H1 (cell line): ENCODE measurements around the gene LRRC37A. TPM values are rescaled to one million over a fixed set of nuclear protein-coding genes. Genes with fewer than 3 reads are reported as not detected.
A peak's percentile ranks its signal among the peaks of the same experiment; 100 is the strongest.
"Not testable (repeated sequence)": the region's sequence is repeated elsewhere in the genome, so short reads cannot be mapped to it uniquely, and the experiment has no call there.

Experiments used
- CTCF ChIA-PET: fragments of 300-600 bp; sonication (Branson Sonifier 250); formaldehyde crosslinking; loops from one replicate; lab custom pipeline; 2021; ENCODE audit not compliant: partially characterized antibody; lab: Charles Lee
- POLR2A ChIA-PET: fragments of 300-600 bp; sonication (Branson Sonifier 250); formaldehyde crosslinking; loops from one replicate; lab custom pipeline; 2021; ENCODE audit warnings: inconsistent platforms; ENCODE audit not compliant: partially characterized antibody; lab: Charles Lee
- DNase-seq, 2 experiments: peaks; one replicate each; pipeline versions ENCODE4 v3.0.0 to v3.0.0-alpha.2; 2010 to 2022; ENCODE audit warnings: low spot score in 2 of 2, low read depth in 1 of 2, mixed read lengths in 1 of 2
- FAIRE-seq: peaks from 2 replicates; lab custom pipeline; 2011; peaks lifted over from hg19 to GRCh38; lab: Jason Lieb, UNC
- H2AFZ ChIP-seq: 2 replicates; pipeline ENCODE4 v1.8.1; 2012; ENCODE audit warnings: low read length, inconsistent platforms
- H2AK5ac ChIP-seq: 2 replicates; pipeline ENCODE4 v1.6.1; 2013; ENCODE audit warnings: low read depth, low read length
- H2BK120ac ChIP-seq: replicated peaks from 2 replicates; pipeline ENCODE3; 2013; ENCODE audit warnings: low read depth, low read length, inconsistent platforms
- H2BK12ac ChIP-seq: 2 replicates; pipeline ENCODE4 v1.6.1; 2013; ENCODE audit warnings: low read depth, low read length
- H2BK15ac ChIP-seq: 2 replicates; pipeline ENCODE4 v1.6.1; 2013; ENCODE audit warnings: low read length
- H2BK20ac ChIP-seq: 2 replicates; pipeline ENCODE4 v1.6.1; 2013; ENCODE audit warnings: low read length
- H2BK5ac ChIP-seq: 2 replicates; pipeline ENCODE4 v1.6.1; 2013; ENCODE audit warnings: low read depth, low read length
- H3K14ac ChIP-seq: 2 replicates; pipeline ENCODE4 v1.6.1; 2013; ENCODE audit warnings: inconsistent platforms; ENCODE audit not compliant: insufficient read length
- H3K18ac ChIP-seq: 2 replicates; pipeline ENCODE4 v1.6.1; 2013; ENCODE audit warnings: low read length; ENCODE audit errors: extremely low read depth
- H3K23ac ChIP-seq: 2 replicates; pipeline ENCODE4 v1.6.1; 2013; ENCODE audit warnings: inconsistent platforms; ENCODE audit not compliant: insufficient read length
- H3K23me2 ChIP-seq: 2 replicates; pipeline ENCODE4 v1.6.1; 2013; ENCODE audit warnings: low read depth, low read length
- H3K27ac ChIP-seq: 2 replicates; pipeline ENCODE4 v1.6.1; 2011; ENCODE audit warnings: low read depth, low read length, inconsistent platforms
- H3K27me3 ChIP-seq, 4 experiments: replicated peaks in 1 of 4; 1 replicate in 1 of 4; 2 replicates in 3 of 4; pipeline versions ENCODE4 v1.6.1 to v1.8.1; 2011 to 2013; ENCODE audit warnings: low read length in 3 of 4, mild to moderate bottlenecking in 3 of 4, inconsistent platforms in 2 of 4, mixed read lengths in 2 of 4, moderate library complexity in 1 of 4; ENCODE audit not compliant: control insufficient read depth in 3 of 4, insufficient read depth in 3 of 4; ENCODE audit errors: extremely low read depth in 1 of 4
- H3K36me3 ChIP-seq, 4 experiments: 2 replicates each; pipeline versions ENCODE4 v1.6.1 to v1.8.1; 2011 to 2013; ENCODE audit warnings: mild to moderate bottlenecking in 4 of 4, low read length in 3 of 4, moderate library complexity in 2 of 4, control low read depth in 1 of 4, inconsistent platforms in 1 of 4; ENCODE audit not compliant: insufficient read depth in 4 of 4, control insufficient read depth in 2 of 4
- H3K4ac ChIP-seq: replicated peaks from 2 replicates; pipeline ENCODE3; 2013; ENCODE audit warnings: low read length, low read depth, mixed read lengths, inconsistent platforms; ENCODE audit not compliant: insufficient read length
- H3K4me1 ChIP-seq, 4 experiments: replicated peaks in 1 of 4; 1 replicate in 1 of 4; 2 replicates in 3 of 4; pipeline versions ENCODE4 v1.6.1 to v1.8.1; 2011 to 2013; ENCODE audit warnings: low read length in 3 of 4, inconsistent platforms in 2 of 4, mixed read lengths in 1 of 4; ENCODE audit not compliant: insufficient read depth in 4 of 4, control insufficient read depth in 3 of 4
- H3K4me2 ChIP-seq, 2 experiments: 2 replicates each; pipeline versions ENCODE4 v1.6.1 to v1.8.1; 2011 to 2013; ENCODE audit warnings: low read depth in 2 of 2, low read length in 2 of 2, control low read depth in 1 of 2, inconsistent platforms in 1 of 2, mild to moderate bottlenecking in 1 of 2; ENCODE audit not compliant: insufficient read depth in 1 of 2
- H3K4me3 ChIP-seq, 4 experiments: fragments of 200-600, 300-600 bp in 1 of 4; sonication (generic), shearing (Covaris generic), sonication (Bioruptor Twin) in 1 of 4; 2 replicates each; pipeline versions ENCODE4 v1.5.1 to v1.8.1; 2011 to 2016; ENCODE audit warnings: low read length in 4 of 4, low read depth in 3 of 4, control low read depth in 2 of 4, inconsistent platforms in 2 of 4, mild to moderate bottlenecking in 2 of 4, mixed read lengths in 1 of 4, moderate library complexity in 1 of 4; ENCODE audit not compliant: insufficient read depth in 2 of 4; ENCODE audit errors: extremely low read depth in 1 of 4
- H3K56ac ChIP-seq: replicated peaks from 2 replicates; pipeline ENCODE3; 2013; ENCODE audit warnings: low read depth, mild to moderate bottlenecking, mixed read lengths, low read length, inconsistent platforms; ENCODE audit not compliant: insufficient read length
- H3K79me1 ChIP-seq: 2 replicates; pipeline ENCODE4 v1.6.1; 2013; ENCODE audit warnings: low read depth, low read length, control low read depth
- H3K79me2 ChIP-seq, 2 experiments: 2 replicates each; pipeline versions ENCODE4 v1.6.1 to v1.8.1; 2012 to 2013; ENCODE audit warnings: low read length in 2 of 2, mild to moderate bottlenecking in 2 of 2, inconsistent platforms in 1 of 2; ENCODE audit not compliant: insufficient read depth in 2 of 2, control insufficient read depth in 1 of 2
- H3K9ac ChIP-seq, 4 experiments: replicated peaks in 1 of 4; 1 replicate in 1 of 4; 2 replicates in 3 of 4; pipeline versions ENCODE4 v1.6.1 to v1.8.1; 2011 to 2013; ENCODE audit warnings: low read depth in 3 of 4, low read length in 3 of 4, control low read depth in 2 of 4, mild to moderate bottlenecking in 2 of 4, moderate library complexity in 2 of 4, inconsistent platforms in 1 of 4; ENCODE audit errors: extremely low read depth in 1 of 4
- H3K9me3 ChIP-seq, 2 experiments: 2 replicates each; pipeline versions ENCODE4 v1.6.1 to v1.8.1; 2012 to 2013; ENCODE audit warnings: mild to moderate bottlenecking in 2 of 2, moderate library complexity in 2 of 2, control low read depth in 1 of 2, inconsistent platforms in 1 of 2, low read depth in 1 of 2, low read length in 1 of 2, mixed read lengths in 1 of 2; ENCODE audit not compliant: insufficient read depth in 2 of 2
- H4K20me1 ChIP-seq, 2 experiments: replicated peaks in 1 of 2; 2 replicates each; pipeline versions ENCODE3 to v1.8.1; 2011 to 2013; ENCODE audit warnings: inconsistent platforms in 2 of 2, low read length in 2 of 2, mild to moderate bottlenecking in 1 of 2; ENCODE audit not compliant: insufficient read depth in 2 of 2, control insufficient read depth in 1 of 2
- H4K5ac ChIP-seq: 2 replicates; pipeline ENCODE4 v1.6.1; 2013; ENCODE audit warnings: low read length, low read depth, mixed read lengths, inconsistent platforms; ENCODE audit not compliant: insufficient read length
- H4K8ac ChIP-seq: 2 replicates; pipeline ENCODE4 v1.8.0; 2013; ENCODE audit warnings: mild to moderate bottlenecking, moderate library complexity, low read length, inconsistent platforms; ENCODE audit not compliant: insufficient read depth; ENCODE audit errors: extremely low read depth
- H4K91ac ChIP-seq: replicated peaks from 2 replicates; pipeline ENCODE3; 2013; ENCODE audit warnings: low read length, mixed read lengths, inconsistent platforms; ENCODE audit not compliant: insufficient read length
- WGBS, 2 experiments: shearing (Covaris generic) in 1 of 2; methylation state at CpG; one replicate each; pipeline versions ENCODE4 v1.1.6 to v1.1.7; 2013 to 2015; ENCODE audit warnings: low lambda C conversion rate in 2 of 2, mixed read lengths in 2 of 2, inconsistent platforms in 1 of 2, low coverage in 1 of 2, missing lambda C conversion rate in 1 of 2; ENCODE audit not compliant: insufficient replicate concordance in 2 of 2, insufficient coverage in 1 of 2, insufficient read length in 1 of 2; ENCODE audit errors: extremely low coverage in 1 of 2, missing lambda C conversion rate in 1 of 2; 5-methylcytosine and 5-hydroxymethylcytosine counted together
- polyA plus RNA-seq, 7 experiments: library from polyadenylated mRNA; depleted of rRNA in 3 of 7; stranded (reverse) in 5 of 7; unstranded in 2 of 7; fragments of >200 nt in 5 of 7; fragments of 200-250 nt in 2 of 7; gene quantifications; 1 replicate in 5 of 7; 2 replicates in 1 of 7; 4 replicates in 1 of 7; pipeline versions ENCODE4 v1.2.1 to v1.2.3, GENCODE V29; 2011 to 2013; ENCODE audit warnings: missing spikeins in 2 of 7, mixed read lengths in 2 of 7
- total RNA-seq: library from RNA; stranded (reverse); fragmentation: NEBNext Ultra II Directional; extraction: Animal tissue kit (Norgen Biotek cat#: 25700); gene quantifications from 2 replicates; pipeline ENCODE4 v1.2.1, GENCODE V29; 2021

LRRC37A gene
- total and polyA plus RNA-seq, 2 of the 8 experiments (the other 6 are each of a cell fraction or from before 2014, with no cell fraction given) = 1.4 to 2.9 TPM

DNA sequence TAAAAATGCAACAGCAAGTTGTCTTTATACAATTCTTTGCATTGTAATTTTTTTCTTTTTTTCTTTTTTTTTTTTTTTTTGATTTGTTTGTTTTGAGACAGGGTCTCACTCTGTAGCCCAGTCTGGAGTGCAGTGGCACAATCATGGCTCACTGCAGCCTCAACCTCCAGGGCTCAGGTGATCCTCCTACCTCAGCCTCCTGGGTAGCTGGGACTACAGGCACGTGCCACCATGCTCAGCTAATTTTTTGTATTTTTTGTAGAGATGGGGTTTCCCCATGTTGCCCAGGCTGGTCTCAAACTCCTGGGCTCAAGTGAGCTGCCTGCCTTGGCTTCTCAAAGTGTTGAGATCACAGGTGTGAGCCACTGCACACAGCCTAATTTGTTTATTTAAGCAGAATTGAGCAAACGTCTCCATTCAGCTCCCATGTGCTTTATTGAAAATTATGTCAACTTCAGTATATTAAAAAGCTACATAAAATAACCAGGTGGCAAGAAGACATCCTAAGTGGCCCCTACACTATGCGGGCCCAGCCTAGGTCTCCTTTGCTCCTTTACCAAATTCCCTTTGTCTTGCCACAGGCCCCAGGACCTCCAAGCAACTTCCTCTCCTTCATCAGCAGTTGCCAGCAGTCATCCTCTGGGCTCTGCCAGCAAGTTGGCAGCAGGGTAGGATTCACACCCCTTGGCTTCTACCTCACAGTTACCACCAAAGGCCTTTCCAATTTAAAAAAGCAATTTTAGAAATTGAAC, 18.0 kb upstream of the LRRC37A start:
- H3K4me2 ChIP-seq, H4K8ac ChIP-seq, H3K36me3 ChIP-seq, H3K23ac ChIP-seq, H3K79me1 ChIP-seq, H2BK5ac ChIP-seq, H2BK12ac ChIP-seq, H3K27me3 ChIP-seq, H3K9ac ChIP-seq, H3K4me3 ChIP-seq, H2AFZ ChIP-seq, H3K4ac ChIP-seq, H4K5ac ChIP-seq, H3K23me2 ChIP-seq, H3K56ac ChIP-seq, H3K14ac ChIP-seq, H2BK15ac ChIP-seq, H3K27ac ChIP-seq, FAIRE-seq, H2BK120ac ChIP-seq, H3K18ac ChIP-seq, H3K4me1 ChIP-seq, H2AK5ac ChIP-seq, H4K20me1 ChIP-seq, H2BK20ac ChIP-seq, H3K79me2 ChIP-seq, H3K9me3 ChIP-seq, H4K91ac ChIP-seq: not testable (repeated sequence)
- peak in 1 of 2 experiments; percentile 53 for DNase-seq
- POLR2A ChIA-PET = interaction anchor here (0.6 to 1.2 kb wide), 3 partner anchors 9 to 218 kb away, joined by 3 to 4 read pairs (median 3); no protein-coding TSS in a partner anchor
- CTCF ChIA-PET = interaction anchor here (0.7 to 2.3 kb wide), 8 partner anchors 9 to 684 kb away, joined by 3 to 12 read pairs (median 3); no protein-coding TSS in a partner anchor
- 87% methylated on average over 3 of the region's 3 CpGs; no CpG with 5 or more reads in 1 of the 2 experiments for WGBS, 2 experiments
